ENCODE measurements around the gene PSMG4. TPM values are rescaled to one million over a fixed set of nuclear protein-coding genes. Genes with fewer than 3 reads are reported as not detected.

The PSMG4 gene
- total and polyA plus RNA-seq, 5 donors, result 7.9 to 16.7 (median 10.2) TPM

DNA sequence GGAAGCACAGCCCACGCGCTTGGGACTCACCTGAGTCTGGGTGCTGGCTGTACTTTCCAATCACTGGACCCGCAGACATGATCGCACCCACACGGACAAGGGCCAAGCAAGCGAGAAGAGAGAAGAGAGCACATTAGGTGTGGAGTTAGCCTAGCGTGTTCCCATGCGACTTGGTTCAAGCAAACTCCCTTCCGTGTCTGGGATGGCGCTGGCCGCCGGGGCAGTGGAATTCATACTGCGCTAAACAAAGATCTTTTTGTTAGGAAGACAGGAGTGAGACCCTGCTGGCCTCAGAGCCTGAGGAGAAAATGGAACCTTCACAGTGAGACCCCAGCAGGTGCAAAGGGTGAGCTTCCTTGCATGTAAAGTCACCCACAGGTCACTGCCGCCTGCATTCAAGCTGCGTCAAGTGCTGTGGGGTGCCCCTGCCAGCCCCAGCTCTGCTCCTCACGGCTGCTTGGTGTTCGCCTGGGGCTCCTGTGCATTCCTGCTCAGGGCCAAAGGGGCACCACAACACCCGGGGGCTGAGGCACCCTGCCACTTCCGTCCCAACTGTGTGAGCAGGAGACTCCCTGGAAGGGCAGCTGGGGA lies 26.4 kb downstream of the PSMG4 start:
- Histone ChIP-seq H3K4me1 (ENCODE audit: control insufficient read depth, insufficient read depth, low read length) (no peaks in the 10 kb centered on the region), H3K9me3 (ENCODE audit: control insufficient read depth, low read length) (no peaks in the 10 kb centered on the region), H3K4me3 (ENCODE audit: low read length) (no peak overlapping the region), H3K27ac (ENCODE audit: low read length) (no peak overlapping the region), H3K27me3 (ENCODE audit: control insufficient read depth, insufficient read depth) (no peaks in the 10 kb centered on the region)
- intact Hi-C loops (cut with DNase I), result loop anchor here in 1 of 4 donors (10.0 kb wide), 1 partner anchor 170 kb away; the partner anchor contains the start of gene SLC22A23
- no peak for ATAC-seq
- peak in 2 of 3 donors; percentile 34 to 37 for DNase-seq
- WGBS, result 90% methylated on average over 19 of the region's 19 CpGs

DNA sequence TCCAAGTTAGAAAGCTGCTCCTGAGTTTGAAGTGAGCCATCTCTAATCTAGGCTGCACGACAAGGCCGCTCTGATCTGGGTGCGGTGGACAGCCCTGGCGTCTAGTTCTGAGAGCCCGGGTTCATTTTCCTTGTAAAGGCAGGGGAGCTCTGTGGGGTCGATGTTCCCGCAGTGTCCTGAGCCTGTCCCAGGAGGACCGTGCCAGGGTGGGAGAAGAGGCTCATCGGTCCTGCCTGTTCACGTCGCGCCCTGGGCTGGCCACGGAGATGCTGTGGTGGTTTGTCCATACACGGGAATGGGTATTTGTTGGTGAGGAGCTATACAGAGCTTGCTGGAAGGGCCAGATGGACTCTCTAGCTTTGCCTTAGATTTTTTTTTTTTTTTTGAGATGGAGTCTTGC lies 27.0 kb downstream of the PSMG4 start:
- Histone ChIP-seq H3K9me3 (ENCODE audit: control insufficient read depth, low read length) (no peaks in the 10 kb centered on the region), H3K4me3 (ENCODE audit: low read length) (no peak overlapping the region), H3K27ac (ENCODE audit: low read length) (no peak overlapping the region), H3K27me3 (ENCODE audit: control insufficient read depth, insufficient read depth) (no peaks in the 10 kb centered on the region), H3K4me1 (ENCODE audit: control insufficient read depth, insufficient read depth, low read length) (no peaks in the 10 kb centered on the region)
- ATAC-seq, result no peak
- peak in 1 of 3 donors; percentile 35 for DNase-seq
- 91% methylated on average over 14 of the region's 14 CpGs for WGBS
- intact Hi-C loops (cut with DNase I), result loop anchor here in 1 of 4 donors (10.0 kb wide), 1 partner anchor 169 kb away; the partner anchor contains the start of gene SLC22A23

GRCh38 chr6:3286641-3287171 lies 28.0 kb downstream of the PSMG4 start:
- Histone ChIP-seq H3K4me1 (ENCODE audit: control insufficient read depth, insufficient read depth, low read length) (no peaks in the 10 kb centered on the region), H3K27me3 (ENCODE audit: control insufficient read depth, insufficient read depth) (no peaks in the 10 kb centered on the region), H3K9me3 (ENCODE audit: control insufficient read depth, low read length) (no peaks in the 10 kb centered on the region), H3K4me3 (ENCODE audit: low read length) (no peak overlapping the region), H3K27ac (ENCODE audit: low read length) (no peak overlapping the region)
- intact Hi-C loops (cut with DNase I), result loop anchor here in 1 of 4 donors (10.0 kb wide), 1 partner anchor 168 kb away; the partner anchor contains the start of gene SLC22A23
- ATAC-seq (no peak), DNase-seq (peak in 1 of 3 donors; percentile 51)
- 96% methylated on average over 24 of the region's 24 CpGs for WGBS

DNA sequence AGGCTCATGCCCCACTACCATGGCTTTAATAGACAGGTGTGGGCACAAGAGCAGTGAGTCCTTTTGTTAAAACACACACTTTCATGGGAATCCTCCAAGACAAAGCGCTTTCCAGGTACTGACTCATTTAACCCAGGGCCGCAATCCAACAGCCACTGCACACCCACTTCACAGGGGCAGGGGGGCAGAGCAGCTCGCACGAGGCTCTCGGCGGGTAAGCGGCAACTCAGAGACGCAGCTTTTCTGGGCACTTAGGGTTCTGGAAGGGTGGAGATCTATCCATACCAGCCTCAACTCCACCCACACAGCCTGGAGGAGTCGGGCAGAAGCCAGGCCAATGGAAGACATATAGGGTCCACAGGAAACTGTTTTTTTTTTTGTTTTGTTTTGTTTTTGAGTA lies 28.6 kb downstream of the PSMG4 start:
- peak in 2 of 3 donors; percentile 23 to 24 for DNase-seq
- Histone ChIP-seq H3K27ac (ENCODE audit: low read length) (no peak overlapping the region), H3K9me3 (ENCODE audit: control insufficient read depth, low read length) (no peaks in the 10 kb centered on the region), H3K4me3 (ENCODE audit: low read length) (no peak overlapping the region), H3K27me3 (ENCODE audit: control insufficient read depth, insufficient read depth) (no peaks in the 10 kb centered on the region), H3K4me1 (ENCODE audit: control insufficient read depth, insufficient read depth, low read length) (peaks cover 3% of the 10 kb centered on the region)
- ATAC-seq, result no peak
- intact Hi-C loops (cut with DNase I), result loop anchor here in 1 of 4 donors (10.0 kb wide), 1 partner anchor 167 kb away; the partner anchor contains the start of gene SLC22A23
- WGBS, result 85% methylated on average over 9 of the region's 9 CpGs

GRCh38 chr6:3287976-3288707 lies 29.4 kb downstream of the PSMG4 start:
- Histone ChIP-seq H3K4me3 (ENCODE audit: low read length) (no peak overlapping the region), H3K27ac (ENCODE audit: low read length) (no peak overlapping the region), H3K9me3 (ENCODE audit: control insufficient read depth, low read length) (no peaks in the 10 kb centered on the region), H3K27me3 (ENCODE audit: control insufficient read depth, insufficient read depth) (no peaks in the 10 kb centered on the region), H3K4me1 (ENCODE audit: control insufficient read depth, insufficient read depth, low read length) (peaks cover 3% of the 10 kb centered on the region)
- 86% methylated on average over 17 of the region's 17 CpGs for WGBS
- intact Hi-C loops (cut with DNase I), result loop anchor here in 1 of 4 donors (10.0 kb wide), 1 partner anchor 167 kb away; the partner anchor contains the start of gene SLC22A23
- DNase-seq (peak in 1 of 3 donors; percentile 23), ATAC-seq (no peak)

GRCh38 chr6:3288711-3289663 lies 30.2 kb downstream of the PSMG4 start:
- Histone ChIP-seq H3K27ac (ENCODE audit: low read length) (no peak overlapping the region), H3K4me1 (ENCODE audit: control insufficient read depth, insufficient read depth, low read length) (peaks cover 3% of the 10 kb centered on the region), H3K9me3 (ENCODE audit: control insufficient read depth, low read length) (no peaks in the 10 kb centered on the region), H3K27me3 (ENCODE audit: control insufficient read depth, insufficient read depth) (no peaks in the 10 kb centered on the region), H3K4me3 (ENCODE audit: low read length) (no peak overlapping the region)
- DNase-seq (peak in 1 of 3 donors; percentile 20), ATAC-seq (no peak)
- 87% methylated on average over 21 of the region's 21 CpGs for WGBS
- intact Hi-C loops (cut with DNase I), result loop anchor here in 1 of 4 donors (10.0 kb wide), 1 partner anchor 166 kb away; the partner anchor contains the start of gene SLC22A23

- intact Hi-C loops (cut with DNase I), result loop anchor here in 1 of 4 donors (10.0 kb wide), 1 partner anchor 165 kb away; the partner anchor contains the start of gene SLC22A23
- H3K27me3 ChIP-seq (ENCODE audit: control insufficient read depth, insufficient read depth), result no peaks in the 10 kb centered on the region
- no peaks in the 10 kb centered on the region for H3K9me3 ChIP-seq (ENCODE audit: control insufficient read depth, low read length)
- peaks cover 3% of the 10 kb centered on the region for H3K4me1 ChIP-seq (ENCODE audit: control insufficient read depth, insufficient read depth, low read length)
- 85% methylated on average over 7 of the region's 7 CpGs for WGBS
- no peak for ATAC-seq
- no peak overlapping the region for H3K4me3 ChIP-seq (ENCODE audit: low read length)
- peak in 1 of 3 donors; percentile 36 for DNase-seq
- H3K27ac ChIP-seq (ENCODE audit: low read length), result no peak overlapping the region
These were observed 30.9 kb downstream of the PSMG4 start for GRCh38 chr6:3289664-3290055.

DNA sequence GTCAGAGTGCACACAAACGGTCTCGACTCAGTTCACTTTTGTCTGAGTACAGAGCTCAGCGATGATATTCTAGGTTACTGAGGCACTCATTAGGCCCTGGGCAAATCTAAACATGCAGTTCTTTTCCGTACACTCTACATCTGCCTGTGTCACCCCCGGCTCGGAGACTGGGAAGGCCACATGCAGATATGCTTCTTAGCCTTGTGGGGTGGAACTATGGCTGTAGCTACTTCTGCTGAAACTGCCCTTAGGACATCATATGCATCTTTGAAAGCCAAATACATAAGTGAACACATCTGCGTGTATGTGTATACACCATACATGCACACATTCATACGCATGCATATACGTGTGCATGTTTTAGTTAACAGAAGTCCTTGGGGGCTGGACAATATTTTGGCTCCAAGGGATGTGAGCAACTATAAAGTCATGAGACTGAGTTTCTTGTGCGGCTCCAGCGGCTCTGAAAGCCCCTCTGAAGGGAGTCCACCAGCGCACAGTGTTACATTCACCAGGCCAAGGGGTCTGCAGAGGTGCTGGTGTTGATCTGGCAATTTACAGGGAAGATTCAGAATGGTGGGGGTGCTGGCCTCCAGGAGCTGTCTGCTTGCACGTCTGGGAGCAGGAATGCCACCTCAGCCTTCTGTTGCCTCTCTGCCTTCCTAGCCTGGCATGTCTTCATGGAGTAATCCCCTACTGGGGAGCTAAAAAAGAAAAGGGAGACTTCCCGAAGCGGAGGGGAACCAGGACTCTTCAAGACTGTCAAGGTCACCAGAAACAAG lies 31.6 kb downstream of the PSMG4 start:
- Histone ChIP-seq H3K9me3 (ENCODE audit: control insufficient read depth, low read length) (no peaks in the 10 kb centered on the region), H3K27me3 (ENCODE audit: control insufficient read depth, insufficient read depth) (no peaks in the 10 kb centered on the region), H3K4me3 (ENCODE audit: low read length) (no peak overlapping the region), H3K27ac (ENCODE audit: low read length) (no peak overlapping the region), H3K4me1 (ENCODE audit: control insufficient read depth, insufficient read depth, low read length) (peaks cover 3% of the 10 kb centered on the region)
- ATAC-seq (no peak), DNase-seq (peak in 1 of 3 donors; percentile 15)
- intact Hi-C loops (cut with DNase I), result no loop called here
- 92% methylated on average over 15 of the region's 15 CpGs for WGBS

- Histone ChIP-seq H3K9me3 (ENCODE audit: control insufficient read depth, low read length) (no peaks in the 10 kb centered on the region), H3K27ac (ENCODE audit: low read length) (no peak overlapping the region), H3K4me3 (ENCODE audit: low read length) (no peak overlapping the region), H3K4me1 (ENCODE audit: control insufficient read depth, insufficient read depth, low read length) (peaks cover 3% of the 10 kb centered on the region), H3K27me3 (ENCODE audit: control insufficient read depth, insufficient read depth) (no peaks in the 10 kb centered on the region)
- intact Hi-C loops (cut with DNase I), result no loop called here
- DNase-seq, result peak in 1 of 3 donors; percentile 46
- 80% methylated on average over 11 of the region's 11 CpGs for WGBS
- ATAC-seq, result no peak
These were observed 32.1 kb downstream of the PSMG4 start for GRCh38 chr6:3290931-3291211.

GRCh38 chr6:3291346-3291745 lies 32.6 kb downstream of the PSMG4 start:
- 97% methylated on average over 4 of the region's 4 CpGs for WGBS
- no peak overlapping the region for H3K4me3 ChIP-seq (ENCODE audit: low read length)
- peaks cover 3% of the 10 kb centered on the region for H3K4me1 ChIP-seq (ENCODE audit: control insufficient read depth, insufficient read depth, low read length)
- H3K9me3 ChIP-seq (ENCODE audit: control insufficient read depth, low read length), result no peaks in the 10 kb centered on the region
- ATAC-seq (no peak), DNase-seq (no peak)
- H3K27me3 ChIP-seq (ENCODE audit: control insufficient read depth, insufficient read depth), result no peaks in the 10 kb centered on the region
- intact Hi-C loops (cut with DNase I), result no loop called here
- no peak overlapping the region for H3K27ac ChIP-seq (ENCODE audit: low read length)
